H9 (cell line): ENCODE data around the gene LRCH4. TPM values are rescaled to one million over a fixed set of nuclear protein-coding genes. Genes with fewer than 3 reads are reported as not detected.
A peak's percentile ranks its signal among the peaks of the same experiment; 100 is the strongest.

Experiments
- DNase-seq: peaks from one replicate; pipeline ENCODE4 v3.0.0-alpha.2; 2017
- H2AFZ ChIP-seq: one replicate; pipeline ENCODE4 v1.6.1; 2013; ENCODE audit warnings: mild to moderate bottlenecking, low read length, control low read depth, moderate library complexity
- H2AK5ac ChIP-seq: 2 replicates; pipeline ENCODE4 v1.6.1; 2013; ENCODE audit warnings: low read length, control low read depth, mixed read lengths; ENCODE audit not compliant: insufficient read length
- H2BK120ac ChIP-seq: one replicate; pipeline ENCODE4 v1.6.1; 2013; ENCODE audit warnings: low read depth, mild to moderate bottlenecking, low read length, control low read depth, inconsistent platforms; ENCODE audit not compliant: poor library complexity, severe bottlenecking
- H2BK12ac ChIP-seq: 2 replicates; pipeline ENCODE4 v1.6.1; 2013; ENCODE audit warnings: low read length, control low read depth, mixed read lengths, low read depth; ENCODE audit not compliant: insufficient read length
- H2BK15ac ChIP-seq: 2 replicates; pipeline ENCODE4 v1.6.1; 2013; ENCODE audit warnings: low read depth, low read length, control low read depth
- H2BK20ac ChIP-seq: one replicate; pipeline ENCODE4 v1.6.1; 2013; ENCODE audit warnings: low read depth, mild to moderate bottlenecking, low read length, control low read depth, inconsistent platforms; ENCODE audit not compliant: poor library complexity, severe bottlenecking
- H2BK5ac ChIP-seq: 2 replicates; pipeline ENCODE4 v1.6.1; 2013; ENCODE audit warnings: low read length, control low read depth, mixed read lengths; ENCODE audit not compliant: insufficient read length
- H3K14ac ChIP-seq: 2 replicates; pipeline ENCODE4 v1.6.1; 2013; ENCODE audit warnings: low read length, control low read depth; ENCODE audit not compliant: insufficient read depth
- H3K18ac ChIP-seq: 2 replicates; pipeline ENCODE4 v1.6.1; 2013; ENCODE audit warnings: low read depth, mild to moderate bottlenecking, mixed read lengths, low read length, control low read depth; ENCODE audit not compliant: insufficient read length
- H3K23ac ChIP-seq: 2 replicates; pipeline ENCODE4 v1.6.1; 2013; ENCODE audit warnings: low read length, control low read depth, mixed read lengths, low read depth; ENCODE audit not compliant: insufficient read length
- H3K23me2 ChIP-seq: 2 replicates; pipeline ENCODE4 v1.6.1; 2013; ENCODE audit warnings: low read depth, mild to moderate bottlenecking, mixed read lengths, low read length, control low read depth; ENCODE audit not compliant: insufficient read length, poor library complexity, severe bottlenecking
- H3K27ac ChIP-seq: 2 replicates; pipeline ENCODE4 v1.5.1; 2013; ENCODE audit warnings: low read length, control low read depth, mixed read lengths, low read depth; ENCODE audit not compliant: insufficient read length
- H3K27me3 ChIP-seq: 2 replicates; pipeline ENCODE4 v1.6.1; 2013; ENCODE audit warnings: low read length, control low read depth, inconsistent platforms; ENCODE audit not compliant: insufficient read depth
- H3K4ac ChIP-seq: 2 replicates; pipeline ENCODE4 v1.6.1; 2013; ENCODE audit warnings: low read depth, mild to moderate bottlenecking, control low read depth, inconsistent platforms, low read length, moderate library complexity
- H3K4me1 ChIP-seq: 2 replicates; pipeline ENCODE4 v1.6.1; 2013; ENCODE audit warnings: low read length, control low read depth, inconsistent platforms; ENCODE audit not compliant: insufficient read depth
- H3K4me2 ChIP-seq: 2 replicates; pipeline ENCODE4 v1.6.1; 2013; ENCODE audit warnings: low read length, control low read depth, mixed read lengths; ENCODE audit not compliant: insufficient read length, insufficient read depth
- H3K56ac ChIP-seq: 2 replicates; pipeline ENCODE4 v1.6.1; 2013; ENCODE audit warnings: low read depth, mild to moderate bottlenecking, mixed read lengths, low read length, control low read depth; ENCODE audit not compliant: insufficient read length
- H3K79me1 ChIP-seq: 2 replicates; pipeline ENCODE4 v1.6.1; 2013; ENCODE audit warnings: low read depth, mild to moderate bottlenecking, moderate library complexity, low read length, control low read depth, inconsistent platforms; ENCODE audit not compliant: insufficient read depth, poor library complexity, severe bottlenecking
- H3K79me2 ChIP-seq: 2 replicates; pipeline ENCODE4 v1.6.1; 2013; ENCODE audit warnings: low read length, control low read depth, inconsistent platforms; ENCODE audit not compliant: insufficient read depth
- H3K9ac ChIP-seq: 2 replicates; pipeline ENCODE4 v1.6.1; 2013; ENCODE audit warnings: low read length, control low read depth, mixed read lengths; ENCODE audit not compliant: insufficient read length; ENCODE audit errors: extremely low read depth
- H3K9me3 ChIP-seq: one replicate; pipeline ENCODE4 v1.6.1; 2013; ENCODE audit warnings: low read depth, low read length, inconsistent platforms; ENCODE audit not compliant: control insufficient read depth
- H3T11ph ChIP-seq: one replicate; pipeline ENCODE4 v1.6.1; 2013; ENCODE audit warnings: mild to moderate bottlenecking, low read length, control low read depth, inconsistent platforms
- H4K20me1 ChIP-seq: one replicate; pipeline ENCODE4 v1.6.1; 2013; ENCODE audit not compliant: control insufficient read depth, insufficient read length, insufficient read depth
- H4K5ac ChIP-seq: 2 replicates; pipeline ENCODE4 v1.6.1; 2013; ENCODE audit warnings: low read depth, mild to moderate bottlenecking, mixed read lengths, low read length, control low read depth; ENCODE audit not compliant: insufficient read length
- H4K8ac ChIP-seq: replicated peaks from 2 replicates; pipeline ENCODE4 v1.6.1; 2013; ENCODE audit warnings: low read length, control low read depth, mixed read lengths, low read depth; ENCODE audit not compliant: insufficient read length
- H4K91ac ChIP-seq: 2 replicates; pipeline ENCODE4 v1.6.1; 2013; ENCODE audit warnings: low read depth, mild to moderate bottlenecking, moderate library complexity, mixed read lengths, low read length, control low read depth; ENCODE audit not compliant: insufficient read length
- H3K27ac Mint-ChIP-seq, 3 experiments: 2 replicates in 2 of 3; 3 replicates in 1 of 3; pipeline ENCODE4 v1.8.0; 2020 to 2021; ENCODE audit warnings: mixed read lengths in 3 of 3, mild to moderate bottlenecking in 1 of 3, moderate library complexity in 1 of 3
- H3K27me3 Mint-ChIP-seq: 2 replicates; pipeline ENCODE4 v1.8.0; 2021; ENCODE audit warnings: low read depth, mild to moderate bottlenecking, moderate library complexity, mixed read lengths
- H3K36me3 Mint-ChIP-seq, 3 experiments: 2 replicates in 2 of 3; 3 replicates in 1 of 3; pipeline ENCODE4 v1.8.0; 2020 to 2021; ENCODE audit warnings: low read depth in 3 of 3, mixed read lengths in 3 of 3; ENCODE audit not compliant: insufficient read depth in 1 of 3
- H3K4me1 Mint-ChIP-seq, 2 experiments: 2 replicates each; pipeline ENCODE4 v1.8.0; 2020; ENCODE audit warnings: mixed read lengths in 2 of 2
- H3K4me3 Mint-ChIP-seq, 2 experiments: 2 replicates in 1 of 2; 3 replicates in 1 of 2; pipeline ENCODE4 v1.8.0; 2020 to 2021; ENCODE audit warnings: mild to moderate bottlenecking in 2 of 2, mixed read lengths in 2 of 2, moderate library complexity in 1 of 2
- H3K9me3 Mint-ChIP-seq, 2 experiments: 2 replicates in 1 of 2; 3 replicates in 1 of 2; pipeline ENCODE4 v1.8.0; 2020; ENCODE audit warnings: mild to moderate bottlenecking in 2 of 2, mixed read lengths in 2 of 2, moderate library complexity in 1 of 2
- CTCF ChIP-seq: fragments of 200-600 bp; sonication (generic); conservative IDR thresholded peaks from 3 replicates; pipeline ENCODE4 v1.8.0; 2021; ENCODE audit warnings: antibody characterized with exemption, mild to moderate bottlenecking
- WGBS: extraction: QIAGEN DNeasy Blood & Tissue Kit; methylation state at CpG from one replicate; pipeline ENCODE4 v1.1.7; 2013; ENCODE audit warnings: missing lambda C conversion rate, low lambda C conversion rate, mixed read lengths; ENCODE audit not compliant: insufficient read length; ENCODE audit errors: extremely low coverage; 5-methylcytosine and 5-hydroxymethylcytosine counted together
- total RNA-seq: library from RNA; stranded (reverse); gene quantifications from 2 replicates; pipeline ENCODE4 v1.2.1, GENCODE V29; 2021

Gene LRCH4
- total RNA-seq, 1 experiment from 2014 or later = 39.1 TPM

GRCh38 chr7:100578246-100579183 is 7.4 kb downstream of the LRCH4 start:
- peak overlapping the region in 1 of 3 experiments; percentile 87; a peak in 2 of 7 replicates for H3K27ac Mint-ChIP-seq

More at GRCh38 chr7:100578246-100579183, 7.4 kb downstream of the LRCH4 start:
- Histone ChIP-seq H4K91ac (no peak overlapping the region), H2BK15ac (no peak overlapping the region), H3K79me1 (no peaks in the 10 kb centered on the region), H2BK5ac (no peak overlapping the region), H3K56ac (no peak overlapping the region), H3K27me3 (no peaks in the 10 kb centered on the region), H3K18ac (no peak overlapping the region), H3K14ac (no peak overlapping the region; the same call in 1 of the 2 replicates), H2BK12ac (no peak overlapping the region), H3K9me3 (no peaks in the 10 kb centered on the region), H3K79me2 (no peaks in the 10 kb centered on the region), H4K8ac (no peak overlapping the region), H3K4me1 (no peaks in the 10 kb centered on the region), H2BK120ac (no peak overlapping the region), H3K27ac (no peak overlapping the region), H4K20me1 (no peaks in the 10 kb centered on the region), H3T11ph (no peak overlapping the region), H3K4ac (no peak overlapping the region), H3K9ac (no peak overlapping the region), H3K4me2 (no peak overlapping the region), H3K23ac (no peak overlapping the region), H2BK20ac (no peak overlapping the region), H4K5ac (no peak overlapping the region), H2AFZ (no peak overlapping the region), H3K23me2 (no peaks in the 10 kb centered on the region), H2AK5ac (no peak overlapping the region)
- DNase-seq = peak; percentile 20
- Mint-ChIP-seq H3K4me3 (no peak overlapping the region; a peak in 2 of 5 replicates), H3K4me1 (peaks cover 7% of the 10 kb centered on the region in 2 experiments), H3K27me3 (no peaks in the 10 kb centered on the region), H3K9me3 (no peaks in the 10 kb centered on the region), H3K36me3 (peaks cover 13 to 30% (median 27%) of the 10 kb centered on the region in 3 experiments; a peak in 6 of 7 replicates)
- no peak for TF ChIP-seq CTCF
- no CpG with 5 or more reads among the region's 28 CpGs for WGBS
